ENCODE data around the gene BSDC1. TPM values are rescaled to one million over a fixed set of nuclear protein-coding genes. Genes with fewer than 3 reads are reported as not detected.

The BSDC1 gene
- total RNA-seq, 1 experiment from 2014 or later = 74.0 TPM

DNA sequence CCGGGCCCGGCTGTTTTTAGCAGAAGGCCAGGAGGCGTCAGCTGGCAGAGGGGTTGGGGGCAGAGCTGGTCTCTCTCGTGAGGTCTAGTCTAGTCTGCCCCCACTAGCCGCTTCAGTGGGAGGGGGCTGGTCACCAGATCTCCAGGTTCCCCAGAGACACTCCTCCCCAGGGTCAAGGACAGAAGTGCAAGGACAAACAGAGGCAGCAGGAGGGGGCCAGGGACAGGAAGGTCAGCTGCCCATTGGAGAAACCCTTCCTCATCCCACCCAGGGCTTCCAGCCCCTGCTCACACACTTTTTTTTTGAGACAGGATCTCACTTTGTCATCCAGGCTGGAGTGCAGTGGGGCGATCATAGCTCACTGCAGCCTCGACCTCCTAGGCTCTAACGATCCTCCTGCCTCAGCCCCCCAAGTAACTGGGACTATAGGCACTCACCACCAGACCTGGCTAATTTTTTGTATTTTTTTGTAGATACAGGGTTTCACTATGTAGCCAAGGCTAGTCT is 41.9 kb downstream of the BSDC1 start:
- Histone ChIP-seq H3F3A (ENCODE audit: insufficient read depth, low read depth) (peaks cover 10% of the 10 kb centered on the region; the same call in 1 of the 2 replicates), H3K36me3 (ENCODE audit: low read depth) (no peaks in the 10 kb centered on the region), H3K4me3 (peak overlapping the region; percentile 74), H3K4me1 (replicated peaks; ENCODE audit: insufficient read depth) (peaks cover 14% of the 10 kb centered on the region; the same call in 1 of the 2 replicates), H4K20me1 (ENCODE audit: insufficient read depth) (no peaks in the 10 kb centered on the region), H3K27me3 (ENCODE audit: insufficient read depth, low read depth) (no peaks in the 10 kb centered on the region), H3K9me3 (ENCODE audit: insufficient read depth, low read depth) (no peaks in the 10 kb centered on the region), H3K27ac (no peak overlapping the region), H3K4me2 (peak overlapping the region; percentile 93), H2AFZ (peak overlapping the region; percentile 96; the same call in 1 of the 2 replicates), H3K9me2 (ENCODE audit: insufficient read depth) (no peaks in the 10 kb centered on the region), H3K79me2 (ENCODE audit: low read depth) (no peaks in the 10 kb centered on the region)
- BruUV-seq (replicated peaks) = TSS peak; percentile 51
- intact Hi-C loops (cut with micrococcal nuclease; ENCODE audit: unreplicated experiment) = loop anchor here (5.0 kb wide), 1 partner anchor 340 kb away; the partner anchor contains the start of gene KHDRBS1
- ChIA-PET POLR2A (ENCODE audit: unreplicated experiment) (interaction anchor here (0.6 kb wide), 1 partner anchor 28 kb away, joined by 9 read pairs; no protein-coding TSS in a partner anchor), CTCF (interaction anchor here (1.0 kb wide), 1 partner anchor 137 kb away, joined by 3 read pairs; no protein-coding TSS in a partner anchor)
- TF ChIP-seq, protein P1, sequence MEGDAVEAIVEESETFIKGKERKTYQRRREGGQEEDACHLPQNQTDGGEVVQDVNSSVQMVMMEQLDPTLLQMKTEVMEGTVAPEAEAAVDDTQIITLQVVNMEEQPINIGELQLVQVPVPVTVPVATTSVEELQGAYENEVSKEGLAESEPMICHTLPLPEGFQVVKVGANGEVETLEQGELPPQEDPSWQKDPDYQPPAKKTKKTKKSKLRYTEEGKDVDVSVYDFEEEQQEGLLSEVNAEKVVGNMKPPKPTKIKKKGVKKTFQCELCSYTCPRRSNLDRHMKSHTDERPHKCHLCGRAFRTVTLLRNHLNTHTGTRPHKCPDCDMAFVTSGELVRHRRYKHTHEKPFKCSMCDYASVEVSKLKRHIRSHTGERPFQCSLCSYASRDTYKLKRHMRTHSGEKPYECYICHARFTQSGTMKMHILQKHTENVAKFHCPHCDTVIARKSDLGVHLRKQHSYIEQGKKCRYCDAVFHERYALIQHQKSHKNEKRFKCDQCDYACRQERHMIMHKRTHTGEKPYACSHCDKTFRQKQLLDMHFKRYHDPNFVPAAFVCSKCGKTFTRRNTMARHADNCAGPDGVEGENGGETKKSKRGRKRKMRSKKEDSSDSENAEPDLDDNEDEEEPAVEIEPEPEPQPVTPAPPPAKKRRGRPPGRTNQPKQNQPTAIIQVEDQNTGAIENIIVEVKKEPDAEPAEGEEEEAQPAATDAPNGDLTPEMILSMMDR (conservative IDR thresholded peaks at IDR 0.05) = no peak
- TF ChIP-seq EZH2 (IDR thresholded peaks at IDR 0.05; ENCODE audit: low read depth) = no peak
- DNase-seq = no peak

GRCh38 chr1:32351399-32352238 is 42.6 kb downstream of the BSDC1 start:
- H2AFZ ChIP-seq = peak overlapping the region; percentile 96
- no peak for TF ChIP-seq EZH2 (IDR thresholded peaks at IDR 0.05; ENCODE audit: low read depth)
- TF ChIP-seq, protein P1 (conservative IDR thresholded peaks at IDR 0.05) = no peak
- no peaks in the 10 kb centered on the region for H3K9me2 ChIP-seq (ENCODE audit: insufficient read depth)
- H3K27me3 ChIP-seq (ENCODE audit: insufficient read depth, low read depth) = no peaks in the 10 kb centered on the region
- no TSS peak for BruUV-seq (replicated peaks)
- peaks cover 10% of the 10 kb centered on the region; the same call in 1 of the 2 replicates for H3F3A ChIP-seq (ENCODE audit: insufficient read depth, low read depth)
- peak overlapping the region; percentile 93 for H3K4me2 ChIP-seq
- peaks cover 14% of the 10 kb centered on the region; the same call in 1 of the 2 replicates for H3K4me1 ChIP-seq (replicated peaks; ENCODE audit: insufficient read depth)
- intact Hi-C loops (cut with micrococcal nuclease; ENCODE audit: unreplicated experiment) = loop anchor here (2.0 to 5.0 kb wide), 2 partner anchors 15 to 339 kb away; partner anchors contain the start of genes KHDRBS1 and MARCKSL1
- peak overlapping the region; percentile 67 for H3K27ac ChIP-seq
- H3K9me3 ChIP-seq (ENCODE audit: insufficient read depth, low read depth) = no peaks in the 10 kb centered on the region
- ChIA-PET POLR2A (ENCODE audit: unreplicated experiment) (interaction anchor here (0.6 to 1.4 kb wide), 2 partner anchors 15 to 651 kb away, joined by 3 read pairs; partner anchors contain the start of gene MARCKSL1), CTCF (interaction anchor here (1.0 kb wide), 1 partner anchor 10 kb away, joined by 3 read pairs; no protein-coding TSS in a partner anchor)
- H3K4me3 ChIP-seq = peak overlapping the region; percentile 74
- H3K36me3 ChIP-seq (ENCODE audit: low read depth) = no peaks in the 10 kb centered on the region
- H4K20me1 ChIP-seq (ENCODE audit: insufficient read depth) = no peaks in the 10 kb centered on the region
- no peaks in the 10 kb centered on the region for H3K79me2 ChIP-seq (ENCODE audit: low read depth)
- DNase-seq = peak; percentile 76 to 91

GRCh38 chr1:32350785-32351398 is 43.3 kb downstream of the BSDC1 start:
- BruUV-seq (replicated peaks) = no TSS peak
- CTCF ChIA-PET = interaction anchor here (0.6 to 1.0 kb wide), 2 partner anchors 9 to 170 kb away, joined by 3 to 14 read pairs; no protein-coding TSS in a partner anchor
- intact Hi-C loops (cut with micrococcal nuclease; ENCODE audit: unreplicated experiment) = loop anchor here (2.0 to 5.0 kb wide), 2 partner anchors 14 to 339 kb away; partner anchors contain the start of genes KHDRBS1 and MARCKSL1

More at GRCh38 chr1:32350785-32351398, 43.3 kb downstream of the BSDC1 start:
- peaks cover 14% of the 10 kb centered on the region; the same call in 1 of the 2 replicates for H3K4me1 ChIP-seq (replicated peaks; ENCODE audit: insufficient read depth)
- peak overlapping the region; percentile 93 for H3K4me2 ChIP-seq
- POLR2A ChIA-PET (ENCODE audit: unreplicated experiment) = interaction anchor here (0.6 to 1.4 kb wide), 2 partner anchors 15 to 43 kb away, joined by 3 to 6 read pairs; partner anchors contain the start of genes BSDC1 and MARCKSL1
- H3F3A ChIP-seq (ENCODE audit: insufficient read depth, low read depth) = peaks cover 10% of the 10 kb centered on the region; the same call in 1 of the 2 replicates
- H3K9me2 ChIP-seq (ENCODE audit: insufficient read depth) = no peaks in the 10 kb centered on the region
- TF ChIP-seq, protein P1 (conservative IDR thresholded peaks at IDR 0.05) = peak; percentile 96
- no peak for TF ChIP-seq EZH2 (IDR thresholded peaks at IDR 0.05; ENCODE audit: low read depth)
- no peaks in the 10 kb centered on the region for H3K36me3 ChIP-seq (ENCODE audit: low read depth)
- peak in 1 of 2 experiments; percentile 74 for DNase-seq
- peak overlapping the region; percentile 67 for H3K27ac ChIP-seq
- no peaks in the 10 kb centered on the region for H3K79me2 ChIP-seq (ENCODE audit: low read depth)
- H3K4me3 ChIP-seq = peak overlapping the region; percentile 74
- no peaks in the 10 kb centered on the region for H3K27me3 ChIP-seq (ENCODE audit: insufficient read depth, low read depth)
- no peaks in the 10 kb centered on the region for H4K20me1 ChIP-seq (ENCODE audit: insufficient read depth)
- H2AFZ ChIP-seq = peak overlapping the region; percentile 96
- no peaks in the 10 kb centered on the region for H3K9me3 ChIP-seq (ENCODE audit: insufficient read depth, low read depth)

All from PC-9 (cell line).